ENCODE results near the gene CACNA2D3.
A peak's percentile ranks its signal among the peaks of the same experiment; 100 is the strongest.

The CACNA2D3 gene

DNA sequence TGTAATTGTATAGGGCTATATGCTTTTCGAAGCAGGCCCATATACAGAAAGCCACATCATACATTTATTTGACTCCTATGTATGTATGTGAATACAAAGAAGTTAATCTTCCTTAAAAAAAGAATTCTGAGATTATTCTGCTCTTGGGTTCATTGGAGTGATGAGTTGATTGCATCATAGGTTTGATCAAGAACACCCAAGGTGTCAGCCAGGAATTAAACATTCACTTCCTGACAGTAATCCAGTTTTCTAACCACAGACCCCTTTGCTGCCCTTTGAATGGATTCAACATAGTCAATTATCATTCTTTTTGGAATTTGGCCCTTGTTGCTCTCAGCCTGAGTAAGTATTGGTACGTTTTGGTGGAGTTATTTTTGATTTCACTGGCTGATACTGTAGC, 225.6 kb downstream of the CACNA2D3 start:
- POLR2A ChIA-PET: no interaction called here
- DNase-seq (ENCODE audit: extremely low spot score): no peak
- CTCF ChIA-PET: no interaction called here
- TF ChIP-seq SP1 (IDR thresholded peaks at IDR 0.05) (no peak), L3MBTL2 (conservative IDR thresholded peaks at IDR 0.05) (no peak), ARNT (IDR thresholded peaks at IDR 0.05) (no peak), BHLHE40 (IDR thresholded peaks at IDR 0.05; ENCODE audit: borderline replicate concordance) (no peak), ZNF384 (IDR thresholded peaks at IDR 0.05) (no peak), FOXM1 (IDR thresholded peaks at IDR 0.05; ENCODE audit: borderline replicate concordance) (no peak), LEF1 (IDR thresholded peaks at IDR 0.05; ENCODE audit: borderline replicate concordance) (no peak), CTBP1 (IDR thresholded peaks at IDR 0.05; ENCODE audit: borderline replicate concordance) (no peak), FOXK2 (IDR thresholded peaks at IDR 0.05) (no peak), FOXA1 (IDR thresholded peaks at IDR 0.05) (no peak), HDGF (IDR thresholded peaks at IDR 0.05; ENCODE audit: borderline replicate concordance) (no peak)

DNA sequence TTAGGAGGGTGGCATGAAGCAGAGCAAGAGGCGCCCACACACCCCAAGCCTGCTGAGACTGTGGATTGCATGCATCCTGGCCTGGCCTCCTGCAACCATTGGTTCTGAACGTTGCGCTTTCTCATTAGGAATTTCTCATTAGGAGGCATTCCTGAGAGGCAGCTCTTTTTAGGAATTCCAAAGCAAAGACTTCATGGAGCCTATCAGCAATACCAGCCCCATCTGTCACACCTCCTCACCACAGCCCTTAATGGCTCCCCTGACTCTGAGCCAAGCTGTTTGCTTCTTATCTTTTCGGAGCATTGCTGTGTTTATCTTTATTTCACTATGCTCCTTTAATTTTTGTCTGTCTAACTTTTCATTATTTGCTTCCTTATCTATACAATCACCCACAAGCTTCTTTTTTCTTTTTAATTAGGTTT, 226.9 kb downstream of the CACNA2D3 start:
- CTCF ChIA-PET: interaction anchor here (0.7 kb wide), 1 partner anchor 54 kb away, joined by 3 read pairs; no protein-coding TSS in a partner anchor
- TF ChIP-seq, protein P1, sequence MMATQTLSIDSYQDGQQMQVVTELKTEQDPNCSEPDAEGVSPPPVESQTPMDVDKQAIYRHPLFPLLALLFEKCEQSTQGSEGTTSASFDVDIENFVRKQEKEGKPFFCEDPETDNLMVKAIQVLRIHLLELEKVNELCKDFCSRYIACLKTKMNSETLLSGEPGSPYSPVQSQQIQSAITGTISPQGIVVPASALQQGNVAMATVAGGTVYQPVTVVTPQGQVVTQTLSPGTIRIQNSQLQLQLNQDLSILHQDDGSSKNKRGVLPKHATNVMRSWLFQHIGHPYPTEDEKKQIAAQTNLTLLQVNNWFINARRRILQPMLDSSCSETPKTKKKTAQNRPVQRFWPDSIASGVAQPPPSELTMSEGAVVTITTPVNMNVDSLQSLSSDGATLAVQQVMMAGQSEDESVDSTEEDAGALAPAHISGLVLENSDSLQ (IDR thresholded peaks at IDR 0.05): no peak
- TF ChIP-seq SP1 (IDR thresholded peaks at IDR 0.05) (no peak), SUZ12 (IDR thresholded peaks at IDR 0.05) (no peak), ELF4 (IDR thresholded peaks at IDR 0.05) (no peak), BHLHE40 (IDR thresholded peaks at IDR 0.05; ENCODE audit: borderline replicate concordance) (no peak), TARDBP (IDR thresholded peaks at IDR 0.05) (no peak), L3MBTL2 (conservative IDR thresholded peaks at IDR 0.05) (no peak), ZNF384 (IDR thresholded peaks at IDR 0.05) (no peak), LEF1 (IDR thresholded peaks at IDR 0.05; ENCODE audit: borderline replicate concordance) (no peak), CTBP1 (IDR thresholded peaks at IDR 0.05; ENCODE audit: borderline replicate concordance) (no peak), HDGF (IDR thresholded peaks at IDR 0.05; ENCODE audit: borderline replicate concordance) (no peak)
- DNase-seq (ENCODE audit: extremely low spot score): no peak
- POLR2A ChIA-PET: no interaction called here

DNA sequence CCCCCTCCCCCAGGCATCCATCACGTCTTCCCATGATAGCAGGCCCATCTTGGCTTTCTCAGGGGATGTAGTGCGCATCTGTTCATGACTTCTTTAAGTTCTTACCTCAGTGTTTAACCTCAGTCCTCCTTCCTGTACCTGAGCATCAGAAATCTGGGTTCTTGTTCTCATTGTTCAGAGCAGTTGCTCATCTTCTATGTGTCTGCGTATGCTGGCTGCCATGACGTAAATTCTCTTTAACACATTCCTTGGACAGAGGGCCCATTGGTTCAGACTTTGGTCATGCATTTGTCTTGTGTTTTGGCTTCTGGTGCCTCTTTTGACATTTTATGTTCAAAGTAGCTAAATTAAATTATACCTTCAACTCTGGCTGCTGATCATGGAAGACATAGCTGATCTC, 227.3 kb downstream of the CACNA2D3 start:
- TF ChIP-seq NFRKB (IDR thresholded peaks at IDR 0.05) (no peak), SP1 (IDR thresholded peaks at IDR 0.05) (no peak), LEF1 (IDR thresholded peaks at IDR 0.05; ENCODE audit: borderline replicate concordance) (no peak), ELF4 (IDR thresholded peaks at IDR 0.05) (no peak), FOXA1 (IDR thresholded peaks at IDR 0.05) (no peak), BHLHE40 (IDR thresholded peaks at IDR 0.05; ENCODE audit: borderline replicate concordance) (no peak)
- ChIA-PET CTCF (no interaction called here), POLR2A (no interaction called here)
- no peak for DNase-seq (ENCODE audit: extremely low spot score)

DNA sequence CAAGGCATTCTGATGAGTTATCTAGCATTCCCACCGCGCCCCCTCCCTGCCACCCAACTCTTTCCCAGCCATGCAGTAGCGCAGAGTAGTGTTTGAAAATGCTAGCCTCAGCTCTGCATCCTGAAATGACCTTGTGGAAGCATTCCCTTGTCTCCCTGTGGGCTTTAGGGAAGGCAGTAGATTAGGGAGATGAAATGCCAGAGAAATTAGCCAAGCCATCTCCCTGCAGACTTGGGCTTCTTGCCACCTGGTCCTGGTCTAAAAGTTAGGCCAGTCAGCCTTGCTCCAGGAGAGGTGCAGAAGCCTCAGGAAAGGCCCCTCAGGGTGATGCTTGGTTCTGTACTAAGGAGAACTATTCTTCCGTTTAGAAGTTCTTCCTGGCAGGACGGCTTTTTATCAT, 231.2 kb downstream of the CACNA2D3 start:
- ChIA-PET CTCF (no interaction called here), POLR2A (no interaction called here)
- DNase-seq (ENCODE audit: extremely low spot score): no peak
- TF ChIP-seq L3MBTL2 (conservative IDR thresholded peaks at IDR 0.05) (no peak), BHLHE40 (IDR thresholded peaks at IDR 0.05; ENCODE audit: borderline replicate concordance) (no peak), NFRKB (IDR thresholded peaks at IDR 0.05) (no peak), TARDBP (IDR thresholded peaks at IDR 0.05) (no peak), SUZ12 (IDR thresholded peaks at IDR 0.05) (no peak), ARNT (IDR thresholded peaks at IDR 0.05) (no peak), ELF4 (IDR thresholded peaks at IDR 0.05) (no peak), FOXA1 (IDR thresholded peaks at IDR 0.05) (no peak), FOXK2 (IDR thresholded peaks at IDR 0.05) (no peak), SP1 (IDR thresholded peaks at IDR 0.05) (no peak), CTBP1 (IDR thresholded peaks at IDR 0.05; ENCODE audit: borderline replicate concordance) (no peak), LEF1 (IDR thresholded peaks at IDR 0.05; ENCODE audit: borderline replicate concordance) (no peak), FOXM1 (IDR thresholded peaks at IDR 0.05; ENCODE audit: borderline replicate concordance) (no peak), HDGF (IDR thresholded peaks at IDR 0.05; ENCODE audit: borderline replicate concordance) (no peak), ZNF384 (IDR thresholded peaks at IDR 0.05) (no peak)
- TF ChIP-seq, protein P1 (IDR thresholded peaks at IDR 0.05): no peak

DNA sequence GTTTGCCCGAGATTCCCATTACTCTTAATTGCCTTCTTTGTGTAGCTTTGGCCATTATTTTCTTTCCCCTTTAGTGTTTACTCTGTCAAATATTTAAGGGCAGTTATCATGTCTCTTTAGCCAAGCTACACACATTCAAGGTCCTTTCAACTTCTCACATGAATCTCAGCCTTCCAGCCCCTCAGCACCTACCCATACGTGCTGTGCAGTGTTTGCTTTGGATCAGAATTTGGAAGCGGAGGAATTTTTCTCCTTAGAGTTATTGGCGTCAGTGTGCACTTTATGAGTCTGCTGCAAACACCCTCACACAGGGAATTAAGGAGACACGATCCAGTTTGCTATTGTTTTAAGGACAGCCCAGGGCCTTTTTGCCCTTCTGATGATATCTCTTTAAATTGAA, 231.6 kb downstream of the CACNA2D3 start:
- CTCF ChIA-PET: no interaction called here
- TF ChIP-seq FOXA1 (IDR thresholded peaks at IDR 0.05) (peak; percentile 29; the same call in 1 of the 2 replicates), CTBP1 (IDR thresholded peaks at IDR 0.05; ENCODE audit: borderline replicate concordance) (no peak), FOXK2 (IDR thresholded peaks at IDR 0.05) (no peak)
- DNase-seq (ENCODE audit: extremely low spot score): peak; percentile 16
- POLR2A ChIA-PET: no interaction called here

DNA sequence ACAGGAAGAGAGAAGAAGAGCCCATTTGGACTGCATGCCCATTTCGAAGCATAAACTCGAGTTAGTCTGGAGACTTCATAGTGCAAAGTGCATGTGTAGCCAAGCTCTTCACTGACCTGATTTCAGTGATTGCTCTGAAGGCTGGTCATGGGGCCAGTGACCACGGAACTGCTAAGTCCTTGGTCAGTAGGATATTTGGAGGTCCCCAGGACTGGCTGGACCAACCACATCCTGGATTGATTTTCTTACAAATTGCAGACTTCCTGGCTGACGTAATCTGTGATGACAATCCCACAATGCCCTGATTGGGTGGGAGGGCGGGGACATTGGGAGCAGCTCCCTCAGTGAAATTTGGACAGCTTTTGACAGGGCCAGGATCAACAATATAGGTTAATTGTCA, 233.4 kb downstream of the CACNA2D3 start:
- ChIA-PET CTCF (no interaction called here), POLR2A (no interaction called here)
- TF ChIP-seq NFRKB (IDR thresholded peaks at IDR 0.05) (no peak), SP1 (IDR thresholded peaks at IDR 0.05) (no peak), LEF1 (IDR thresholded peaks at IDR 0.05; ENCODE audit: borderline replicate concordance) (no peak), ELF4 (IDR thresholded peaks at IDR 0.05) (no peak), CTBP1 (IDR thresholded peaks at IDR 0.05; ENCODE audit: borderline replicate concordance) (no peak), TARDBP (IDR thresholded peaks at IDR 0.05) (no peak), FOXM1 (IDR thresholded peaks at IDR 0.05; ENCODE audit: borderline replicate concordance) (no peak), FOXK2 (IDR thresholded peaks at IDR 0.05) (no peak), ARNT (IDR thresholded peaks at IDR 0.05) (no peak), BHLHE40 (IDR thresholded peaks at IDR 0.05; ENCODE audit: borderline replicate concordance) (no peak)
- TF ChIP-seq, protein P1 (IDR thresholded peaks at IDR 0.05): no peak
- DNase-seq (ENCODE audit: extremely low spot score): no peak

Data from HEK293T (cell line).